Limb (tissue), 2 donors: ENCODE data around the gene KPNA3.
"Not testable (repeated sequence)": the region's sequence is repeated elsewhere in the genome, so short reads cannot be mapped to it uniquely, and the experiment has no call there.

Experiments
- DNase-seq, 2 donors: peaks; one replicate each; pipeline ENCODE4 v3.0.0-alpha.2; 2016; ENCODE audit errors: extremely low spot score in 2 of 2

Gene KPNA3, protein sequence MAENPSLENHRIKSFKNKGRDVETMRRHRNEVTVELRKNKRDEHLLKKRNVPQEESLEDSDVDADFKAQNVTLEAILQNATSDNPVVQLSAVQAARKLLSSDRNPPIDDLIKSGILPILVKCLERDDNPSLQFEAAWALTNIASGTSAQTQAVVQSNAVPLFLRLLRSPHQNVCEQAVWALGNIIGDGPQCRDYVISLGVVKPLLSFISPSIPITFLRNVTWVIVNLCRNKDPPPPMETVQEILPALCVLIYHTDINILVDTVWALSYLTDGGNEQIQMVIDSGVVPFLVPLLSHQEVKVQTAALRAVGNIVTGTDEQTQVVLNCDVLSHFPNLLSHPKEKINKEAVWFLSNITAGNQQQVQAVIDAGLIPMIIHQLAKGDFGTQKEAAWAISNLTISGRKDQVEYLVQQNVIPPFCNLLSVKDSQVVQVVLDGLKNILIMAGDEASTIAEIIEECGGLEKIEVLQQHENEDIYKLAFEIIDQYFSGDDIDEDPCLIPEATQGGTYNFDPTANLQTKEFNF

DNA sequence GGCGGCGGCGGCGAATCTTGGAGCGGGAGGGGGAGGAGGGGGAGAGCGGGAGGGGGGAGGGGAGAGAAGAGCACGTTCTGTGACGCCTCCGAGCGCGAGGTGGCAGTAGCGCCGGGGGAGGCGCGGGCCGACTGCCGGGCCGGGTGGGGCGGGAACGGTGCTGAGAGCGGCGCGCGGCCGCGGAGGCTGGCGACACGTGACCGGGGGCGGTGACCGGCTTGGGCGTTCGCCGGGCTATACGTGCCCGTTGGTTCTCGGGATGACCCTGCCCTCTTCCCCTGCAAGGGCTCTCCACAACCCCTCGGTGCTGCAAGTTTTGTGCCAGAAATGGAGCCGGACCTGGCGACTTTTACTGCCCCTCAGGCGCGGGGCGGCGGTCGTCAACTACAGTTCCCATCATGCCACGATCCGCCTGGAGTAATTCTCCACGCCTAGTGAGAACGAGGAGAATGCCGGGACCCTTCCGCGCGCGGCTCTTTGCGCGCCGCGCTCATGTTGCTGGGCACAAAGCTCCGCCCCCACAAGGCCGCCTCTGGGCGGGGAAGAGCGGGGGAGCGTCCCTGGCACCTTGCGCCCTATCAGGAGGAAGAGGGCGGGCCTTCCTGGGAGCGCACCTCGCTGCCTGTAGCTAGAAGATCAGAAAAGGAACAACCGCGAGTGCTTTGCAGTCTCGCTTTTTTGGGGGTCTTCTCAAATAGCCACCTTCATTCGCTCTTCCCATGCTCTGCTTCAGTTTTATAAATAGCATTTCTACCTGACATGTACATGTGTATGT is at the start of gene KPNA3:
KPNA3 (minus strand) TSS at position 133 of the 775 bp plus-strand sequence. CDS start 176 bp downstream, outside the sequence.
- peak; percentile 96 to 97 for DNase-seq

DNA sequence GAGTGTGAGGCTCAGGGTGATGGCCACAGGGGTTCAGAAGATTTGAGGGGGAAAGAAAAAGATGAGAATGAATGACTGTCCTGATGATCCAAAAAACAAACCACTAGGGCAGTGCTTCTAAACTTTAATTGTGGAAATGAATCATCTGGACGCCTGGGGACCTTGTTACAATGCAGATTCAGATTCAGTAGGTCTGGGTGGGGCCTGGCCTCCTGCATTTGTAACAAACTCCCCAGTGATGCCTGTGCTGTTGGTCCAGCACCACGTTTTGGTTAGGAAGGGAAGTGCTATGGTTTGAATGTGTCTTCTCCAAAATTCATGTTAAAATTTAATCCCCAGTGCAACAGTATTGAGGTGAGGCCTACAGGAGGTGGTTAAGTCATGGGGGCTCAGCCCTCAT is 49.5 kb upstream of the KPNA3 start:
- DNase-seq, result no peak

DNA sequence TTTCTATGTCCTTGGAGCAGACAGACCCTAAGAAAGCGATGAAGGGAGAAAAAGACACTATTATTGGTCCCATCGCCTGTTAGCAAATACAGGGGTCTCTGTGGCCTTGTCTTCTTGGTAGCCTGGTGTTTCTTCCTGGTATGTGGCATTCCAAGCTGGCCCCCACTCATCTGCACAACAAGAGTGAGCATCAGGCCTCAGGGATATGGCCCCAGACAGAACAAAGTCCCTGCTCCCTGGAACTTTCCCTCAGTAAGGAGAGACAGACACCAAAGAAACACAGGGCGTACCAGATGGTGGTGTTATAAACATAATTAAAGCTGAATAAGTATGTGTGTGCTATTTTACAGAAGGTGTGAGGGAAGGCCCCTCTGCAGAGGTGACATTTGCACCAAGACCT is 48.2 kb upstream of the KPNA3 start:
- no peak for DNase-seq

DNA sequence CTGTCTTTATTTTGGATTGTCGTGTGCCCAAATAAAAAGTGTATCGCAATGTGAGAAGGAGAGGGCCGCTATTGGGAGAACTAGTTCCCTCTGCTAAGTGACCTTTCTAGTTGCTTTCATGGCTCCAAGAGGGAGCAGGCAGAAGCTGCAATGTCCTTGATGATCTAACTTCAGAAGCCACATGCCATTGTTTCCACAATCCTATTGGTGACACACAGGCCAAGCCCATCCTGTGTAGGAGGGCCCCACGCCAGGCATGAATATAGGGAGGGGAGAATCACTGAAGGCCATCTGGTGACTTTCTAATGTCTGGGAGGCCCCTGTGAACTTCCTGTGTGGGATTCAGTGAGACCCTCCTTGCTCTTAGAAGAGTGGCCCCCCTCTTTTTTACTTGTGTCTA is 47.8 kb upstream of the KPNA3 start:
- DNase-seq, result no peak

DNA sequence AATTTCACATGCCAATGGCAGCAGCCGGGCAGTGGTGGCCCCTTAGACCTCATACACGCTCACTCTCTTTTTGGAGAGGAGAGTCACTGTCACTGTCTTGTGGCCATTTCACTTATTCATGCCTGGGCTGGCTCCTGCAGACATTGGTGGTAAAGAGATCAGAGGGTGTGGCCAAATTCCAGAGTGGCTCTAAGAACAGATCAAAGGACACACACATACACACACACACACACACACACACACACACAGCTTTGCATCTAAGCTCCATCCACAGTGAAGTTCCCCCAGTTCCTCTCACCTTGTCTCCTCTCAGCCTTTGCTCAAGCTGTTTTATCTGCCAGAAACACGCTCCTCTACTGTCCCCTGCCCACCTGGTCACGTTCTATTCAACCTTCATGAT is 46.5 kb upstream of the KPNA3 start:
- DNase-seq, result no peak

DNA sequence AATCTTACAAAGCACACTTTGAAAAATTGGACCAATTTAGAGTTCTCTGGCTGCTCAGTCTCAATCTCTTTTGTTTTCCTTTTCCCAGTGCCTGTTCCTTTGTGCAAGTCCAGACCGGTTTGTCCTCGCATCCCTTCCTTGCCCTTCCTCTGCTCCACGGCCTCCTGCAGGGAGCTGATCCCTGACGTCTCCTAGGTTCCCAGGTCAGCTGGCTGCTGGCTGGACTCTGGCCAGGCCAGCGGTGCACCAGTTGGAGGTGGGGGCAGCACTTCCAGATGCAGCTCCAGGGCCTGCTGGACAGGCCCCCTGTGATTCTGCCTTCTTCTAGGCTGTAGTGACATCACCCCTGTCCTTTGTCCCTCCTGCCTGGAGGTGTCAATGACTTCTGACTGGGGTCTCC is 44.0 kb upstream of the KPNA3 start:
- DNase-seq, result no peak

DNA sequence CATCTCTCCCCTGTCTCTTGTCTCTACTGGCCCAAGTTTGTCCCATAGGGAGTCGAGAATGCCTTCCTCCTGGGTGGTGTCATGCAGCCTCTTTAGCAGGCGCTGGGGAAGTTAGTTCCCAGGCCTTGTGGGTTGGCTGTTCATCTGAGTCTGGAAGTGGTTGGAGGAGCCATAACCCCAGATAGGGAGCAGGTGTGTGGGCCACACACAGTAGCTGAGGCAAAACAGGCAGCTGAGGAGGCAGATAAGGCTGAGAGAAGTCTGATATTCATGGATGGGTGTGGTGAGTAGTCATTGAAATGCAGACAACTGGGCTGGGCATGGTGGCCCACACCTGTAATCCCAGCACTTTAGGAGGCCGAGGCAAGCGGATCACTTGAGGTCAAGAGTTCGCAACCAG is 40.9 kb upstream of the KPNA3 start:
- DNase-seq, result no peak

DNA sequence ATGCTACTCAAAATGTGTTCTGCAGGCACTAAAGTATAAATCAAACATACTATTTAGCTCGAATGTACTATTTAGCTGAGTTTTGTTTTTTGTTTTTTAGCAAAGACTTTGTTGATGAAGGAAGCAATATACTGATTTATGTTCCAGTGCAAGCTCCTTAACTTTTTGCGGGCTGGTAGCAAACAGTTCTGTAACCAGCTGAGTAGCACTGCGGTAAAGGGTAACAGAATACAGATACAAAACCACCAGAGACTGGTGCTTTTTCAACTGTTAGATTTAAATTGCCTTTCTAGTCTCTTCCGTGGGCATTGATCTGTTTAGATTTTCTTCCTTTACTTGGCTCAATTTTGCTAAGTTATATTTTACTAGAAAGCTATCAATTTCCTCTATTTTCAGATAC is 39.0 kb upstream of the KPNA3 start:
- DNase-seq, result no peak

DNA sequence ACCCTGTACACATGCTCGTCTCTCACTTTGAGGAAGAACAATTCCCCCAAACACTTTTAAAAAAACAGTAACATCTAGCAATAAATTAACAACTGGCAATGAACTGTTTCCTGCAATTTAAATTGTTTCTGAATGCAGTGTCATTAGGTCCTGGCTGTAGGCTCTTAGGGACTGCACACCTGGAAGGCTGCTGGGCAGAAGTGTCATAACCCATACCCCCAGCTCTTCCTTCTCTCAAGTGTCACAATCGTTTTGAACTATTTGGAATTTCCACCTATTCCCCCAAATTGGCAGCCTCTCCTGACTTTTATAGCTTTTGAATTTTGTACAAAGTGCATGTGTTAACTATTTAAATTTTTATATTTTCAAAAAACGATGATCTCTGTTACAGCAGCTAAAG is 38.2 kb upstream of the KPNA3 start:
- no peak for DNase-seq

DNA sequence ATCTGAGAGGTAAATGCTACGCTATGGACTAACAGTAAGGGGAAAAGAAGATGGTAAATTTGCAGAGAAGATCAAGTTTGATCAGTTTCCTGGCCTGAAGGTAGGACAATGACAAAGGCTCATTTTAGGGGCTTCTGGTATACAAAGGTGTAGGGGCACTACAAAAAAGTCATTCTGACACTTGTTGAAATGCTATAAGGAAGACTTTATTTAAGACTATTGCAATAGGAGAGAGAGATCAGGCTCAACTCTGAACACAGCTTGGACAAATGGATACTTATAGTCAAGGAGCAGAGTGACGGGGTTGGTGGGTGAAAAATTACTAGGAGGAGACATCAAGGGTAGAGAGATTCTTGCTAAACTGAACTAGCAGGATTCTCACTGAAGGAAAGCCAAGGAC is 37.2 kb upstream of the KPNA3 start:
- DNase-seq, result no peak

DNA sequence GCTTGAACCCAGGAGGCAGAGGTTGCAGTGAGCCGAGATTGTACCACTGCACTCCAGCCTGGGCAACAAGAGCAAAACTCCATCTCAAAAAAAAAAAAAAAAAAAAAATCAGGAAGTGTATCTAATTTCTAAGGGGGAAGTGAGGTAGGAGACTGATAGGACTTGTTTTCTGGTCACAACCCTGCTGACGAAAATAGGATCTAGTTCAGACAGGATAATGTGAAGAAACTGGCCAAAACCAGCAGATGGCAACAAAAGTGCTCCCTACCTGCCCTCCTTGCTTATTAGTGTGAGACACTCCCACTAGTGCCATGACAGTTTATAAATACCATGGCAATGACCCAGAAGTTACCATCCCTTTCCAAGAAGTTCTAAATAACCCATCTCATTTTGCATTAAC is 36.0 kb upstream of the KPNA3 start:
- DNase-seq, result no peak

DNA sequence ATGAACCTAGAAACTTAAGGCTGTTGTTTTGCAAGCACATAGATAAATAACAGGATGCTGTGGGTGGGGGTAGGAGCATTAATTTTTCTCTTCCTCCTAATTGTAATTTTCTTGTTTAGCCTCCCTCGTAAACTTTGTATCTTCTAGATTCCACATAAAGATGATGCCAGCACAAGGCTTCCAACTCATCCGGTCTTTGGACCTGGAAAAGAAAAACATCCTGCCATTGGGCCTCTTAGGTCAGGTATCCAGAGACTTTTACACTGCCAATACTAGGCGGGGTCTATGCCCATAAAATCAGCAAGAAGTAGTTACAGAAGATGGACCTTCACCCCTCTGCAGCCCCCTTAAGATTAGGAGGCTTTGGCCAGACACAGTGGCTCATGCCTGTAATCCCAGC is 35.4 kb upstream of the KPNA3 start:
- no peak for DNase-seq

DNA sequence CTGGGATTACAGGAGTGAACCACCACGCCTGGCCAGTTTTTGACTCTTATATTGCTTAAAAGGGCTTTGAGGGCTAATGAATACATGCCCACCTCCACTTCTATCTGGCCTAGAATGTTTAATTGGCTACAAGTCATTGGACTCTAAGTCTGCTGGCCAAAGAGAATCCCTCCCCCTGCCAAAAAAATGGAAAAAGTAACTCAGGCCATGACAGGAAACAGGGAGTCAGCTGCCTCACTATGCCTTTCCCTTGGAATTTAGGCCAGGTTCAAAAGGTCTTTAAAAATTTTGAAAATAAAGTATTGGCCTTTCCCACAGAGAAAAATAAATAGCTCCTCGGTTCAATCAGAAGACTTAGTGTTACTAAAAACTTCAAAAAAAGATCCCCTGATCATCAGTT is 34.9 kb upstream of the KPNA3 start:
- DNase-seq, result no peak

DNA sequence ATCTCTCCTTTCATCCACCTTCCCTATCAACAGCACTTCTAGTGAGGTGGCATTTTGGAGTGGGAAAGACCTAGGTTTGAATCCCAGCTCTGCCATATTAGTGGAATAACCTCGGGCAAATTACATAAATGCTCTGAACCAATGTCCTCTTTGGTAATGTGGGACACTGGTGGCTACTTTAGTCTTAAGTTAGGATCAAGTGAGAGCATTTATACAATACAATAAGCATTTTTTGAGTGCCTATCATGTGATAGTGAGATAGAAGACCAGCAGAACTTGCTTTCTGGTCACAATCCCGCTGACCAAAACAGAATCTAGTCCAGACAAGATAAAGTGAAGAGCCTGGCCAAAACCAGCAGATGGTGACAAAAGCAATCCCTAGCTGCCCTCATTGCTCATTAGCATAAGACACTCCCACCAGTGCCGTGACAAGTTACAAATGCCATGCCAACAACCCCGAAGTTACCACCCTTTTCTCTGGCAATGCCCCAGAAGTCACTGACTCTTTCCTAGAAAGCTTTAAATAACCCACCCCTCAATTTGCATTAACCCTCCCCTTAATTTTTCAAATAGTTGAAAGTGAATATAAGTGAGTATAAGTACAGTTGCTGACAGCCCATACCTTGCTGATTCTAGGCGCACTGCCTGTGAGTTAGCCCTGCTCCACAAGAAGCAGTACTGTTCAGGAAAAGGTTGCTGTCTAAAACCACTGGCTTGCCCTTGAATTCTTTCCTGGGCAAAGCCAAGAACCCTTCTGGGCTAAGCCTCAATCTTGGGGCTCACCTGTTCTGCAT is 28.9 kb upstream of the KPNA3 start:
- DNase-seq, result no peak

DNA sequence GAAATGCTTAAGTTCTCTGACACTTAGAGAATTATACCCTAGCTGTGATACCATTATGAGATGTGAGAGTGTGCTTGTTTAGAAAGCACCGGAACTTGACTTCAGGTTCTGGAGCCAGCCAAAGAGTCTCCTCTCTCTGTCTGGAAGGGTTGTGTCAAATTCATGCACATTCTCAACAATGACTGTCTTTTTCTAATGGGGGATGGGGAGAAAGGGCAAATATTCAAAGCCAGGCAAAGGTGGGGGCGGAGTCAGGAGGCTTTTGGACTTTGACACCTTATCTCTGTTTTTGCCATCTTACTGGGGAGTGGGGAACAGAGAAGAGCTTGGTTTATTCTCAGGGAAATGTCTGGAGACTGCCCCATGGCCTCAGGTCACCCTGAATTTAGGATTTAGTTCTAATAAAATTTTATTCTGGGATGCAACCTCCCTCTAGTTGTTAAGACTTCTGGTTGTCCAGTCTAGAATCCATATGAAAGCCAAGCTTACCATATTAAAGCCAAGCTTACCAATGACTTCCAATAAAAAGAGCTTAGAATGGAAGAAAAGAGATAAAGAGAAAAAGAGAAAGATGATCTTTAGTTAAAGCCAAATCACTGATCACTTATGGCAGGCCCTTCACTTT is 28.2 kb upstream of the KPNA3 start:
- no peak for DNase-seq

DNA sequence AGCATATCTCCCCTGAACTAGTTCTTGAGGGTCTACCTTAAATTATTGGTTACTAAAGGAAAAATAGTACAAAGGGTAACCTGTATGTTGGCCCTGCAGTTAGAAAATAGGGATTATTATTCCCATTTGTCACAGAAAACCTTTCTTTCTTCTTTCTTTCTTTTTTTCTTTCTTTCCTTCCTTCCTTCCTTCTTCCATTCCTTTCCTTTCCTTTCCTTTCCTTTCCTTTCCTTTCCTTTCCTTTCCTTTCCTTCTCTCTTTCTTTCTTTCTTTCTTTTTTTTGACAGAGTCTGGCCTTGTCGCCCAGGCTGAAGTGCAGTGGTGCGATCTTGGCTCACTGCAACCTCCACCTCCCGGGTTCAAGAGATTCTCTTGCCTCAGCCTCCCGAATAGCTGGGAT is 23.6 kb upstream of the KPNA3 start:
- not testable (repeated sequence) for DNase-seq

DNA sequence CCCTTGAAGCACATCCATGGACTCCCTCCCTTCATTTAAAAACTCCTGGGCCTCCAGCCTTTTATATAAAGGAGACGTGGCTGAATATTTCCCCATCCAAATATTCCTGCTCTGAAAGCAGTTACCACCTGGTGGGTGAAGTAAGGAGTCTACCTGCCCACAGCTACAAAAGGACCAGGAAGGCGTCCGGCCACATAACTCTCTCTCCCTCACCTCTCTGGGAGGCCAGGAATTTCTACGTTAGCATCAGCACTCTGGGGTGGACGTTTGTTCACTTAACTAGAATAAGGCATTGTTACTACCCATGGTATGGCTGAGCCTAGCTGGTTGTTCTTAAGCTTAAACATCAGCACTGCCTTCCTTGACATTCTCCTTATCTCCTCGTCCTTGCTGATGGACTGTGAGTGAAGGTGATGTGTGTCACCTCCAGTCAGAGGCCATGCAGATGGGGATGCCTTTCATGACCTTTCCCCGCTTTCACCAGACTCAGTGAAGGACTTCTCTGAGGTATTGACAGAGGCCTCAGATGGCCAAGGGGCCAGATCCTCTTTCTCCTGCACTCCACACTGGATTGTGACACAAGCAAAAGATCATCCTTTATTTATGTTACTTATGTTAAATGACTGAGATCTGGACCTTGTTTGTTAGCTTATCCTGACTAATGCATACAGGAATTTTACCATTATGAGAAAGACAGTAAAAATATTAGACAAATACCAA is 22.2 kb upstream of the KPNA3 start:
- no peak for DNase-seq

DNA sequence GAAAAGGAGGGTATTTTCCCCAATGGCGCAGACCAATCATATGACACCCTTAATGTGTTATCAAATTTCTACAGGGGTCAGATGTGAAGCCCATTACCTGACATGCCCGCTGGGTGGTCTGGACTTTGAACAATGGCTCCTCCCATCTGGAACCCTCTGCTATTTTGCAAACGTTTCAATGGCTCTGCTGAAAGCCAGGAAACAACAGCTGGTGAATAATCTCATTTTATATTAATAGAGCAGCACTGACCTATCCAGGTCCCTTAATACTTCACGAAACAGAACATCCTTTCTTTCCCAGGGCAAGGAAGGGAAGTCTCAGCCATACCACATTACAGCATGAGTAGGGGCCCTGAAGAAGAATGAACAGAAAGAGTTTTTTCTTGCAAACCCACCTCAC is 20.3 kb upstream of the KPNA3 start:
- no peak for DNase-seq

DNA sequence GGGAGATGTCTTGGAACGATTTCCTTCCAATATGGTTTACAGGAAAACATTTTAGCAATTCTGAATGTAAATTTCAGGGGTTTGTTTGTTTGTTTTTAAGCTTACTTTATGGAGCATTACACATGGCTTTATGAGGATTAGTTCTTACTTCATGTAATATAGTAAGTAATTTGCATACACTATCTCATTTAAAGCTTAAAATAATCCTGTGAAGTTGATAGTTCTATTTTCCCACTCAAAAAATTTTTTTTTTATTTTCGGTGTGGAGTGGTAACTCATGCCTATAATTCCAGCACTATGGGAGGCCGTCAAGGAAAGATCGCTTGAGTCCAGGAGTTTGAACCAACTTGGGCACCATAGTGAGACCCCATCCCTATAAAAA is 19.0 kb upstream of the KPNA3 start:
- no peak for DNase-seq

DNA sequence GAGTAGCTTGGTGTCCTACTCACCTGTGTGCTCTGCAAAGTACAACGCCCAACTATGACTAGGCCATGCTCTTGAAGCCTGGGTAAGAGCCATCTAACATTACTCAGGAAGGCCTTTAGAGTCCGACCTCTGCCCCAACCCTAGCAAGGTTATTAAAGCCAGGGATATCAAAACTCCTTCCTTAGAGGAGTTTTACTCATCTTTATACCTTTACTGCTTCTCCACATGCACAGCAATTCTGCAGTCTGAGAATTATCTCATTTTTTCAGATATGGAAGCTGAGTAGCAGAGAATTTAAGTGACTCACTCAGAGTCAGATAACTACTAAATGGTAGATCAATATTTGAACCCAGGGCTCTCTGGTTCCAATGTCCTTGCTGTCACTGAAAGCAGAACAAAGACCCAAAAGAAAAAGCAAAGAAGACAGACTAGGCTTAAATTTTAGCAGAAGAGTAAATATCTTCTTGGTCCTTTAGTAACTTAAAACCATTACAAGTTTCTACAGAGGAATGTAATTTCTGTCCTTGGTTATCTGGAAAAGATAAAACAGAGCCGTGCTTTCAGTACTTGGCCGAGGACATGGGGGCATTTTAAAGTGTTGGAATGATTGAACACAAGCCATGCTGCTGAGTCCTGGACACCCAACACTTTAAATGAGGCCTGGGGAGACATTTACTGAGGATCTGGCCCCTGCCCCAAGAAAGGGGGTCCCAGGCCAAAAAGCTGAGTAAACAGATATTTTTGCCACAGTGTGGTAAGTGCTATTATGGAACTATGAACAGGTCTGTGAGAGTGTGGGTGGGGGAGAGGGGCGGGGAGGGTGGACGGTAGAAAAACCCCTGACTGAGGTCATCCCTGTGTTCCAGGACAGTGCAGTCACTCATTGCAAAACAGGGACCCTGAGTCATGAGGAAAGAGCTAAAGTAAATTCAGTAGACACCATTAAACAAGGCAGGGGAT is 18.4 kb upstream of the KPNA3 start:
- DNase-seq, result no peak
